Keratinocyte (primary cell): ENCODE measurements around the gene FASTKD3. TPM values are rescaled to one million over a fixed set of nuclear protein-coding genes. Genes with fewer than 3 reads are reported as not detected.

Experiments used
- DNase-seq: peaks from one replicate; pipeline ENCODE4 v3.0.0-alpha.2; 2011; ENCODE audit warnings: low read depth, missing footprints, low spot score
- FAIRE-seq: peaks from 2 replicates; lab custom pipeline; 2011; peaks lifted over from hg19 to GRCh38; lab: Jason Lieb, UNC
- H2AFZ ChIP-seq: 2 replicates; pipeline ENCODE4 v1.6.0; 2012; ENCODE audit warnings: low read length, control low read depth, inconsistent platforms; ENCODE audit not compliant: control insufficient read depth
- H3K27ac ChIP-seq: 2 replicates; pipeline ENCODE4 v1.5.1; 2011; ENCODE audit warnings: low read length; ENCODE audit not compliant: control insufficient read depth, insufficient read depth
- H3K27me3 ChIP-seq: 3 replicates; pipeline ENCODE4 v1.6.0; 2011; ENCODE audit warnings: low read length; ENCODE audit not compliant: control insufficient read depth, insufficient read depth; ENCODE audit errors: extremely low read depth
- H3K36me3 ChIP-seq, 2 experiments: 2 replicates in 1 of 2; 3 replicates in 1 of 2; pipeline ENCODE4 v1.5.1; 2011; ENCODE audit warnings: low read length in 2 of 2, mild to moderate bottlenecking in 1 of 2; ENCODE audit not compliant: control insufficient read depth in 2 of 2, insufficient read depth in 2 of 2; ENCODE audit errors: extremely low read depth in 1 of 2
- H3K4me1 ChIP-seq: 3 replicates; pipeline ENCODE4 v1.5.1; 2011; ENCODE audit warnings: low read length; ENCODE audit not compliant: control insufficient read depth, insufficient read depth; ENCODE audit errors: extremely low read depth
- H3K4me2 ChIP-seq: 3 replicates; pipeline ENCODE4 v1.6.0; 2011; ENCODE audit warnings: low read depth, low read length; ENCODE audit not compliant: control insufficient read depth, insufficient read depth; ENCODE audit errors: extremely low read depth
- H3K4me3 ChIP-seq, 3 experiments: fragments of 200-600 bp in 1 of 3; sonication (generic) in 1 of 3; 2 replicates in 2 of 3; 3 replicates in 1 of 3; pipeline ENCODE4 v1.5.1; 2011 to 2016; ENCODE audit warnings: low read length in 3 of 3, mild to moderate bottlenecking in 3 of 3, control low read depth in 2 of 3, inconsistent platforms in 1 of 3, low read depth in 1 of 3, mixed read lengths in 1 of 3, mixed run types in 1 of 3, moderate library complexity in 1 of 3; ENCODE audit not compliant: control insufficient read depth in 2 of 3, insufficient read depth in 2 of 3; ENCODE audit errors: extremely low read depth in 1 of 3
- H3K79me2 ChIP-seq: 2 replicates; pipeline ENCODE4 v1.6.0; 2012; ENCODE audit warnings: low read length; ENCODE audit not compliant: control insufficient read depth, insufficient read depth
- H3K9ac ChIP-seq: 3 replicates; pipeline ENCODE4 v1.6.0; 2011; ENCODE audit warnings: low read length; ENCODE audit not compliant: control insufficient read depth, insufficient read depth; ENCODE audit errors: extremely low read depth
- H3K9me1 ChIP-seq: 3 replicates; pipeline ENCODE4 v1.6.0; 2011; ENCODE audit warnings: low read length; ENCODE audit not compliant: control insufficient read depth, insufficient read depth; ENCODE audit errors: extremely low read depth
- H3K9me3 ChIP-seq: 2 replicates; pipeline ENCODE4 v1.5.1; 2012; ENCODE audit warnings: low read depth, low read length; ENCODE audit not compliant: control insufficient read depth
- H4K20me1 ChIP-seq: 3 replicates; pipeline ENCODE4 v1.6.0; 2011; ENCODE audit warnings: low read length; ENCODE audit not compliant: control insufficient read depth, insufficient read depth; ENCODE audit errors: extremely low read depth
- EZH2 ChIP-seq: IDR thresholded peaks from one replicate; pipeline ENCODE4 v1.6.1; 2012; ENCODE audit warnings: inconsistent platforms, mild to moderate bottlenecking, low read length, moderate library complexity
- dilution Hi-C: fragments of 300-500 bp; cut with MboI; formaldehyde crosslinking; loops from one replicate; pipeline ENCODE4 v1.7.0; 2020; ENCODE audit warnings: low sequenced_read_pairs; ENCODE audit not compliant: extremely low pct_ligation_motif_present
- polyA plus RNA-seq, 5 experiments: library from polyadenylated mRNA; depleted of rRNA in 3 of 5; stranded (reverse) in 3 of 5; stranded (forward) in 1 of 5; unstranded in 1 of 5; fragments of >200 nt; gene quantifications; 1 replicate in 1 of 5; 2 replicates in 3 of 5; 3 replicates in 1 of 5; pipeline versions ENCODE4 v1.2.1 to v1.2.3, GENCODE V29; 2011 to 2012; ENCODE audit warnings: missing spikeins in 2 of 5, low read depth in 1 of 5, low replicate concordance in 1 of 5
- TF ChIP-seq, protein P1 (sequence below), 3 experiments: IDR thresholded peaks in 1 of 3; conservative IDR thresholded peaks in 1 of 3; optimal IDR thresholded peaks in 1 of 3; 2 replicates in 2 of 3; 3 replicates in 1 of 3; pipeline versions ENCODE3 to v1.5.1; 2011; ENCODE audit warnings: low read length in 3 of 3, mild to moderate bottlenecking in 3 of 3, moderate library complexity in 2 of 3, control low read depth in 1 of 3, inconsistent platforms in 1 of 3; ENCODE audit not compliant: insufficient read depth in 2 of 3; ENCODE audit errors: extremely low read depth in 1 of 3

The FASTKD3 gene
- polyA plus RNA-seq, 1 donor (not counting 4 experiments of a cell fraction or from before 2014, with no cell fraction given) = 13.8 TPM

DNA sequence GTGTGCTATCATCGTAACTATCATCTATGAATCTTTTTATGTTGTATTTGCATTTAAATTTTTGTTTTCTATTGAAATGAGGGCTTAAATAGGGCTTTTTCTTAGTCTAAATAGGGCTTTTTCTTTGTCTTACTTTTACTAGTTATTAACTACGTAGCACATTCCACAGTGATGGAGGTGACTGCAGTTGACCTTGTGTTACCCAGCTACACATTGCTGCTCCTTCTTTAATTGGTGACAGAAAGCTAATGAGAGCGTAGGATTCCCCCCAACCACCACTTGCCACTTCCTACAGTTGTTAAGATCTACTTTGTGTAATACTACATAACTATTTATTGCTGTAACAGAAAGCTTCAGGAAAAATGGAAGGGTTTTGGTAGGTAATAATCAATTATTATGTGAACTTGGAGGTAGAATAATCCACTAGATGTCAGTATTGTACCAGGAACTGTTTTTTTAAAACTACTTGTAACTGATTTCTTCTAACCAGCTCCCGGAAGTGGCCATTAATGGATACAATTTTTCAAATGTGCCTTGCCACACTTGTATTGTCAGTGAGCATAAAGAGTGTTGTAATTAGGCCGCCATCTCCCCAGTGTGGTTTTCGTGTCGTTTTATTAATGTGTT lies 18.1 kb upstream of the FASTKD3 start:
- peaks cover 4% of the 10 kb centered on the region for H3K79me2 ChIP-seq
- no peak overlapping the region for H3K9ac ChIP-seq
- H3K27me3 ChIP-seq = no peaks in the 10 kb centered on the region
- DNase-seq = no peak
- no peaks in the 10 kb centered on the region for H3K9me3 ChIP-seq
- H3K4me1 ChIP-seq = no peaks in the 10 kb centered on the region
- no peaks in the 10 kb centered on the region for H3K9me1 ChIP-seq
- H3K36me3 ChIP-seq = peaks cover 24 to 30% of the 10 kb centered on the region in 2 experiments
- no peak overlapping the region for H3K4me2 ChIP-seq
- no peak overlapping the region for H3K4me3 ChIP-seq
- H3K27ac ChIP-seq = no peak overlapping the region
- H4K20me1 ChIP-seq = no peaks in the 10 kb centered on the region
- dilution Hi-C loops = no loop called here
- no peak overlapping the region for H2AFZ ChIP-seq
- TF ChIP-seq, protein P1, sequence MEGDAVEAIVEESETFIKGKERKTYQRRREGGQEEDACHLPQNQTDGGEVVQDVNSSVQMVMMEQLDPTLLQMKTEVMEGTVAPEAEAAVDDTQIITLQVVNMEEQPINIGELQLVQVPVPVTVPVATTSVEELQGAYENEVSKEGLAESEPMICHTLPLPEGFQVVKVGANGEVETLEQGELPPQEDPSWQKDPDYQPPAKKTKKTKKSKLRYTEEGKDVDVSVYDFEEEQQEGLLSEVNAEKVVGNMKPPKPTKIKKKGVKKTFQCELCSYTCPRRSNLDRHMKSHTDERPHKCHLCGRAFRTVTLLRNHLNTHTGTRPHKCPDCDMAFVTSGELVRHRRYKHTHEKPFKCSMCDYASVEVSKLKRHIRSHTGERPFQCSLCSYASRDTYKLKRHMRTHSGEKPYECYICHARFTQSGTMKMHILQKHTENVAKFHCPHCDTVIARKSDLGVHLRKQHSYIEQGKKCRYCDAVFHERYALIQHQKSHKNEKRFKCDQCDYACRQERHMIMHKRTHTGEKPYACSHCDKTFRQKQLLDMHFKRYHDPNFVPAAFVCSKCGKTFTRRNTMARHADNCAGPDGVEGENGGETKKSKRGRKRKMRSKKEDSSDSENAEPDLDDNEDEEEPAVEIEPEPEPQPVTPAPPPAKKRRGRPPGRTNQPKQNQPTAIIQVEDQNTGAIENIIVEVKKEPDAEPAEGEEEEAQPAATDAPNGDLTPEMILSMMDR (optimal IDR thresholded peaks at IDR 0.05 in 1 of 3, IDR thresholded peaks at IDR 0.05 in 1 of 3, conservative IDR thresholded peaks at IDR 0.05 in 1 of 3; ENCODE audit: extremely low read depth in 1 of 3, insufficient read depth in 2 of 3, low read length in 3 of 3) = peak in 2 of 3 experiments; percentile 43 to 48
- no peak for TF ChIP-seq EZH2
- FAIRE-seq = no peak

DNA sequence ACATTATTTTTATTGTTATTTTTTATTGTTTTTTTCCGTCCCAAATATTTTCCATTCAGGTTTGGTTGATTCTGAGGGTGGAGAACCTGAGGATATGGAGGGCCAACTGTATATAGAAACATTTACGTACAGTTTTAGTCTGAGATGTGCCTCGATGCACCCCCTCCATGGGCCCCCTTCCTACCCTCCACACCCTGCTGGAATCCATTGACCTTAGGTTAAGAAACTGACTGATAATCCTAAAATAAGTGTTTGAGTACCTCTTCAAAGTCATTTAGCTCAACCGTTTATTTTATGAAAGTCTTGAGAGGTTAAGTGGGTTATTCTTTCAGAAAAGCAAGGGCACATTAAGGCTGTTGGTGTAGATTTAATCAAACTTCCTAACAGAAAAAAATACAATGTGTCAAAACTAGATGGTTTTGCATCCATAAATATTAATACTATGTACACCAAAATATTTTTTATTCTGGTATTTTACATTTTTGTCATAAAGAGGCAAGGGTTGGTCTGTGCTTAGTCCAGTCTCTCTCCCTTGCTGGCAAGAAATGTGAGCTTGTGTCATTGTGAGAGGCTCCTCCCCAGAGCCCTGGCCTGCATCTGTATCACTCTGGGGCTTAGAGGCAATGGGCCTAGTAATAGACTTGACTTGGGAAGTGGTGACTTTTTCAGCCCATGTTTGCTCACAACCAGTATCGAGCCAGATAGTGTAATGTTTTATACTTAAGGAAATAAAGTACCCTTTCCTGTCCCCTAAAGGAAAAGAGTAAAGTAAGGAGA lies 15.8 kb upstream of the FASTKD3 start:
- peaks cover 17% of the 10 kb centered on the region for H3K79me2 ChIP-seq
- H3K9me3 ChIP-seq = no peaks in the 10 kb centered on the region
- FAIRE-seq (no peak), DNase-seq (no peak)
- H3K27me3 ChIP-seq = no peaks in the 10 kb centered on the region
- TF ChIP-seq, protein P1 (optimal IDR thresholded peaks at IDR 0.05 in 1 of 3, IDR thresholded peaks at IDR 0.05 in 1 of 3, conservative IDR thresholded peaks at IDR 0.05 in 1 of 3; ENCODE audit: extremely low read depth in 1 of 3, insufficient read depth in 2 of 3, low read length in 3 of 3) = no peak
- TF ChIP-seq EZH2 = no peak
- no peak overlapping the region for H3K9ac ChIP-seq
- H3K36me3 ChIP-seq = peaks cover 27 to 28% of the 10 kb centered on the region in 2 experiments
- peaks cover under 1% of the 10 kb centered on the region for H4K20me1 ChIP-seq
- no peak overlapping the region for H3K4me3 ChIP-seq
- H3K4me2 ChIP-seq = no peak overlapping the region
- no peak overlapping the region for H2AFZ ChIP-seq
- H3K4me1 ChIP-seq = no peaks in the 10 kb centered on the region
- no peak overlapping the region for H3K27ac ChIP-seq
- no peaks in the 10 kb centered on the region for H3K9me1 ChIP-seq
- dilution Hi-C loops = no loop called here
